ENCODE data around the gene ADAT1. TPM values are rescaled to one million over a fixed set of nuclear protein-coding genes. Genes with fewer than 3 reads are reported as not detected.
A peak's percentile ranks its signal among the peaks of the same experiment; 100 is the strongest.

ADAT1 gene
- total and polyA plus RNA-seq, 2 of the 13 experiments (the other 11 are each of a cell fraction or from before 2014, with no cell fraction given): 18.4 to 40.8 TPM

- peak; percentile 94 for TF ChIP-seq ZGPAT (CRISPR knock-in tag; IDR thresholded peaks at IDR 0.05)
- TF ChIP-seq ZNF605 (CRISPR knock-in tag; IDR thresholded peaks at IDR 0.05): peak; percentile 97
- TF ChIP-seq ZNF788 (CRISPR knock-in tag; IDR thresholded peaks at IDR 0.05; ENCODE audit: borderline replicate concordance): peak; percentile 90; the same call in 1 of the 2 replicates
- peak; percentile 48; the same call in 1 of the 2 replicates for TF ChIP-seq PRDM15 (CRISPR knock-in tag; IDR thresholded peaks at IDR 0.05)
- TF ChIP-seq THAP9 (CRISPR knock-in tag; IDR thresholded peaks at IDR 0.05; ENCODE audit: borderline replicate concordance): peak; percentile 88; the same call in 1 of the 2 replicates
- no peak for TF ChIP-seq NCOA5 (CRISPR knock-in tag; IDR thresholded peaks at IDR 0.05)
- TF ChIP-seq MXD4 (CRISPR knock-in tag; IDR thresholded peaks at IDR 0.05): peak; percentile 99
- TF ChIP-seq SUZ12 (IDR thresholded peaks at IDR 0.05; ENCODE audit: low read depth, low read length): peak; percentile 89
- TF ChIP-seq SNAPC4 (CRISPR knock-in tag; IDR thresholded peaks at IDR 0.05): no peak
- no peak; the same call in 1 of the 2 replicates for TF ChIP-seq CSRNP1 (CRISPR knock-in tag; IDR thresholded peaks at IDR 0.05)
- no peak for TF ChIP-seq ZFP41 (CRISPR knock-in tag; IDR thresholded peaks at IDR 0.05; ENCODE audit: borderline replicate concordance)
- peak; percentile 70 for TF ChIP-seq ARNTL (CRISPR knock-in tag; IDR thresholded peaks at IDR 0.05)
- TF ChIP-seq MTA3 (CRISPR knock-in tag; IDR thresholded peaks at IDR 0.05): no peak
These were observed at the start of gene ADAT1 (continued) for GRCh38 chr16:75622761-75623605.
